HepG2 (cell line): ENCODE data around the gene IL24. TPM values are rescaled to one million over a fixed set of nuclear protein-coding genes. Genes with fewer than 3 reads are reported as not detected.

Experiments used
- ATAC-seq: fragments of 200-7000 bp; cut with Tn5 transposase; 3 replicates; pipeline ENCODE4 v1.9.1; 2020; ENCODE audit warnings: mild to moderate bottlenecking, moderate library complexity
- BruUV-seq: library from RNA; stranded (reverse); fragments of 400-500 nt; replicated peaks from 2 replicates; lab custom pipeline; 2021; lab: Mats Ljungman, UMichigan
- CTCF ChIA-PET: fragments of 300-600 bp; formaldehyde crosslinking; extraction: SDS; loops from one replicate; lab custom pipeline; 2021; ENCODE audit warnings: low total read pairs, inconsistent platforms, low intra/inter-chr PET ratio; lab: Yijun Ruan, JAX
- POLR2A ChIA-PET: fragments of 350-600 bp; sonication (Branson Sonifier 250); formaldehyde crosslinking; loops from one replicate; lab custom pipeline; 2020; ENCODE audit warnings: antibody characterized with exemption, inconsistent platforms; lab: Yijun Ruan, JAX
- DNase-seq: peaks from one replicate; pipeline ENCODE4 v3.0.0-alpha.2; 2015; ENCODE audit warnings: low spot score
- FAIRE-seq: peaks from 3 replicates; lab custom pipeline; 2011; peaks lifted over from hg19 to GRCh38; lab: Jason Lieb, UNC
- H2AFZ ChIP-seq: one replicate; pipeline ENCODE4 v1.6.1; 2011; ENCODE audit warnings: low read length, inconsistent platforms
- H3K27ac ChIP-seq: fragments of 300-600 bp; 3 replicates; pipeline ENCODE4 v1.8.0; 2011; ENCODE audit warnings: mixed run types, mild to moderate bottlenecking, mixed read lengths, low read length, inconsistent platforms; ENCODE audit not compliant: insufficient read depth; ENCODE audit errors: extremely low read length
- H3K27me3 ChIP-seq, 2 experiments: fragments of 200-600 bp in 1 of 2; 2 replicates in 1 of 2; 3 replicates in 1 of 2; pipeline versions ENCODE4 v1.6.0 to v1.8.0; 2011; ENCODE audit warnings: low read length in 2 of 2, mild to moderate bottlenecking in 2 of 2, moderate library complexity in 2 of 2, inconsistent platforms in 1 of 2; ENCODE audit not compliant: insufficient read depth in 2 of 2, control insufficient read depth in 1 of 2
- H3K36me3 ChIP-seq, 2 experiments: fragments of 200-600 bp in 1 of 2; replicated peaks in 1 of 2; 2 replicates in 1 of 2; 3 replicates in 1 of 2; pipeline versions ENCODE4 v1.5.1 to v1.8.0; 2011; ENCODE audit warnings: low read length in 2 of 2, inconsistent platforms in 1 of 2; ENCODE audit not compliant: insufficient read depth in 2 of 2, control insufficient read depth in 1 of 2
- H3K4me1 ChIP-seq: 2 replicates; pipeline ENCODE4 v1.5.1; 2012; ENCODE audit warnings: low read length, inconsistent platforms; ENCODE audit not compliant: insufficient read depth
- H3K4me2 ChIP-seq: 2 replicates; pipeline ENCODE4 v1.6.0; 2011; ENCODE audit warnings: low read depth, low read length, inconsistent platforms
- H3K4me3 ChIP-seq, 3 experiments: fragments of 200-600 bp in 1 of 3; sonication (generic), shearing (Covaris generic) in 1 of 3; replicated peaks in 1 of 3; 2 replicates each; pipeline ENCODE4 v1.5.1; 2011 to 2016; ENCODE audit warnings: low read length in 3 of 3, inconsistent platforms in 2 of 3, low read depth in 2 of 3, mild to moderate bottlenecking in 2 of 3, control low read depth in 1 of 3, mixed read lengths in 1 of 3; ENCODE audit not compliant: insufficient read depth in 1 of 3
- H3K79me2 ChIP-seq: one replicate; pipeline ENCODE4 v1.6.1; 2011; ENCODE audit warnings: low read length, inconsistent platforms; ENCODE audit not compliant: insufficient read depth
- H3K9ac ChIP-seq: 2 replicates; pipeline ENCODE4 v1.6.0; 2011; ENCODE audit warnings: mild to moderate bottlenecking, low read depth, low read length, inconsistent platforms; ENCODE audit not compliant: insufficient read depth
- H3K9me3 ChIP-seq: 2 replicates; pipeline ENCODE4 v1.5.1; 2012; ENCODE audit warnings: mild to moderate bottlenecking, low read length
- H4K20me1 ChIP-seq: 2 replicates; pipeline ENCODE4 v1.6.0; 2011; ENCODE audit warnings: inconsistent platforms, mild to moderate bottlenecking, low read length, moderate library complexity; ENCODE audit not compliant: insufficient read depth
- SCMH1 ChIP-seq: sonication (generic); formaldehyde crosslinking; IDR thresholded peaks from 2 replicates; pipeline ENCODE4 v1.9.0; 2021; ENCODE audit warnings: missing genetic modification reagents, mild to moderate bottlenecking, borderline replicate concordance
- ZNF12 ChIP-seq: sonication (generic); formaldehyde crosslinking; IDR thresholded peaks from 2 replicates; pipeline ENCODE4 v1.5.0; 2020; ENCODE audit warnings: missing genetic modification reagents
- ZNF317 ChIP-seq: sonication (generic); formaldehyde crosslinking; IDR thresholded peaks from 2 replicates; pipeline ENCODE4 v1.5.0; 2020; ENCODE audit warnings: mild to moderate bottlenecking, missing genetic modification reagents
- ZNF678 ChIP-seq: sonication (generic); formaldehyde crosslinking; IDR thresholded peaks from 2 replicates; pipeline ENCODE4 v1.4.0; 2020; ENCODE audit warnings: mild to moderate bottlenecking, missing genetic modification reagents
- WGBS: methylation state at CpG from one replicate; pipeline ENCODE4 v1.1.6; 2017; ENCODE audit warnings: low lambda C conversion rate; 5-methylcytosine and 5-hydroxymethylcytosine counted together
- in situ Hi-C: cut with HindIII; loops from 2 replicates; pipeline ENCODE4 v1.10.0; 2017; ENCODE audit warnings: low pct_unique_long_range_greater_than_20kb; ENCODE audit not compliant: extremely low pct_ligation_motif_present
- intact Hi-C: fragments of 100-400 bp; cut with micrococcal nuclease; formaldehyde crosslinking; loops from one replicate; pipeline ENCODE4 v1.10.0; 2022; ENCODE audit not compliant: unreplicated experiment
- polyA plus RNA-seq, 8 experiments: library from polyadenylated mRNA; depleted of rRNA in 3 of 8; stranded (reverse) in 7 of 8; unstranded in 1 of 8; fragments of >200 nt; fragmentation: Illumina TruSeq in 4 of 8; extraction: Trizol in 4 of 8; gene quantifications; 2 replicates each; pipeline versions ENCODE4 v1.2.1 to v1.2.3, GENCODE V29; 2011 to 2016; ENCODE audit warnings: low read depth in 4 of 8, missing spikeins in 1 of 8, mixed read lengths in 1 of 8; ENCODE audit not compliant: insufficient read depth in 1 of 8
- total RNA-seq, 5 experiments: library from RNA; depleted of rRNA; stranded (reverse); fragments of >200 nt; fragmentation: Illumina TruSeq; extraction: Trizol; gene quantifications; 2 replicates each; pipeline ENCODE4 v1.2.3, GENCODE V29; 2016; ENCODE audit warnings: low read depth in 1 of 5
- TF ChIP-seq, protein P1 (sequence below): sonication (generic); formaldehyde crosslinking; conservative IDR thresholded peaks from 2 replicates; pipeline ENCODE4 v1.8.1; 2023; ENCODE audit warnings: missing genetic modification reagents
- TF ChIP-seq, protein P2 (sequence below): sonication (generic); formaldehyde crosslinking; IDR thresholded peaks from 2 replicates; pipeline ENCODE4 v1.5.0; 2020; ENCODE audit warnings: mild to moderate bottlenecking, low read depth, missing genetic modification reagents, borderline replicate concordance

The IL24 gene
- total and polyA plus RNA-seq, 2 of the 13 experiments (the other 11 are each of a cell fraction or from before 2014, with no cell fraction given): not detected

DNA sequence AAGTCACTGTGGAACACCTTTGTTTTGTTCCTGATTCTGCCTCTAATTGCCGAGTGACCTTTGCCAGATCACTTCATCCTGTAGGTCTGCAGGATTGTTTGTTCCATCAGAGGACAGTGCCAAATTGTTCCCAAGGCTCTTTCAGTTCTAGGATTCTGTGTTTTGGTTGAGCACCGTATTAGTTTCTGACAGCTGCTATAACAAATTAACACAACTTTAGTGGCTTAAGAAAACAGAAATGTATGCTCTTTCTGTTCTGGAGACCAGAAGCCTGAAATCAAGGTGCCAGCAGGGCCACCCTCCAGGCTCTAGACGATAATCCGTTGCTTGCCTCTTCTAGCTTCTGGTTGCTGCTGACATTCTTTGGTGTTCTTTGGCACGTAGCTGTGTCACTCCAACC lies 52.4 kb downstream of the IL24 start:
- no peak for FAIRE-seq
- in situ Hi-C loops: no loop called here
- Histone ChIP-seq H3K27ac (no peak overlapping the region), H3K36me3 (no peaks in the 10 kb centered on the region), H3K4me3 (no peak overlapping the region), H3K9ac (no peak overlapping the region), H3K4me2 (no peak overlapping the region), H3K27me3 (no peaks in the 10 kb centered on the region; a peak in 2 of 5 replicates), H2AFZ (no peak overlapping the region), H3K9me3 (0 out of 2 replicates have a peak, but pooled peaks cover 7% of the 10 kb centered on the region), H3K79me2 (no peaks in the 10 kb centered on the region), H4K20me1 (no peaks in the 10 kb centered on the region), H3K4me1 (peaks cover 64% of the 10 kb centered on the region)
- CTCF ChIA-PET: no interaction called here
- no peak for DNase-seq
- BruUV-seq: no TSS peak
- POLR2A ChIA-PET: no interaction called here
- WGBS: 68% methylated on average over 5 of the region's 5 CpGs
- TF ChIP-seq, protein P1, sequence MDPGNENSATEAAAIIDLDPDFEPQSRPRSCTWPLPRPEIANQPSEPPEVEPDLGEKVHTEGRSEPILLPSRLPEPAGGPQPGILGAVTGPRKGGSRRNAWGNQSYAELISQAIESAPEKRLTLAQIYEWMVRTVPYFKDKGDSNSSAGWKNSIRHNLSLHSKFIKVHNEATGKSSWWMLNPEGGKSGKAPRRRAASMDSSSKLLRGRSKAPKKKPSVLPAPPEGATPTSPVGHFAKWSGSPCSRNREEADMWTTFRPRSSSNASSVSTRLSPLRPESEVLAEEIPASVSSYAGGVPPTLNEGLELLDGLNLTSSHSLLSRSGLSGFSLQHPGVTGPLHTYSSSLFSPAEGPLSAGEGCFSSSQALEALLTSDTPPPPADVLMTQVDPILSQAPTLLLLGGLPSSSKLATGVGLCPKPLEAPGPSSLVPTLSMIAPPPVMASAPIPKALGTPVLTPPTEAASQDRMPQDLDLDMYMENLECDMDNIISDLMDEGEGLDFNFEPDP: 0 out of 2 replicates have a peak, but pooled peaks have one; percentile 63
- TF ChIP-seq ZNF12 (CRISPR knock-in tag): peak; percentile 99
- no peak for TF ChIP-seq ZNF317 (CRISPR knock-in tag)
- TF ChIP-seq ZNF678 (CRISPR knock-in tag): no peak
- TF ChIP-seq, protein P2, sequence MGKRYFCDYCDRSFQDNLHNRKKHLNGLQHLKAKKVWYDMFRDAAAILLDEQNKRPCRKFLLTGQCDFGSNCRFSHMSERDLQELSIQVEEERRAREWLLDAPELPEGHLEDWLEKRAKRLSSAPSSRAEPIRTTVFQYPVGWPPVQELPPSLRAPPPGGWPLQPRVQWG (CRISPR knock-in tag): no peak
- no peak for TF ChIP-seq SCMH1 (CRISPR knock-in tag)
- intact Hi-C loops: loop anchor here (2.0 kb wide), 1 partner anchor 17 kb away; no protein-coding TSS in a partner anchor
- no peak for ATAC-seq
